UCSD-AML1 (cell line): Measurements from ENCODE around the gene PRKD2.
"Not testable (repeated sequence)": the region's sequence is repeated elsewhere in the genome, so short reads cannot be mapped to it uniquely, and the experiment has no call there.

ENCODE experiments used
- DNase-seq: peaks from one replicate; lab custom pipeline; 2025; ENCODE audit not compliant: unreplicated experiment; lab: John Stamatoyannopoulos, UW

Gene PRKD2

DNA sequence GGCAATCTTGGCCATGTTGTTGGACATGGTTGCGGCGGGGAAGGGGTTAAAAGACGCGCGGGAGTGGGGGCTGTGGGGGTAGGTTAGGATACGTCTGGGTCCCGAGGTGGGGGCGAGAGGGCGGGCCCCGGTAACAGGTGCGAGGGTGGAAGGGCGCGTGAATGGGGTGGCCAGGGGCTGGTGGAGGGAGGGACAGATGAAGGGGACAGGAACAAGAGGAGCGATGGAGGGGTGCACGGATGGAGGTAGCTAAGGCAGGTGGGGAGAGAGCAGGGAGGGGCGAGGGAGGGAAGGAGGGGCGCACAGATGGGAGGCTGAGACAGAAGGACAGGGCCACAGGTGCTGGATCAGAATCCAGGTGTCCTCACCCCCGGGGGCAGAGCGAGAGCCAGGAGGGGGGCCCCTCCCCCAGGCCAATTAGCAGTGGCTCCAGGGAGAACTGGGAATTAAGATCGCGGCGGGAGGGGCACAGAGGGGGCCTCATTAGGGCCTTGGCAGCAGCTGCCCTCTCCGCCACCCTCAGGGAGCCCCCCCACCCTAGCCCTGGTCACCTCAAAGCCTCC, 82.2 kb downstream of the PRKD2 start:
- DNase-seq: no peak

GRCh38 chr19:46634045-46634655, 82.8 kb downstream of the PRKD2 start:
- DNase-seq: peak; percentile 91

DNA sequence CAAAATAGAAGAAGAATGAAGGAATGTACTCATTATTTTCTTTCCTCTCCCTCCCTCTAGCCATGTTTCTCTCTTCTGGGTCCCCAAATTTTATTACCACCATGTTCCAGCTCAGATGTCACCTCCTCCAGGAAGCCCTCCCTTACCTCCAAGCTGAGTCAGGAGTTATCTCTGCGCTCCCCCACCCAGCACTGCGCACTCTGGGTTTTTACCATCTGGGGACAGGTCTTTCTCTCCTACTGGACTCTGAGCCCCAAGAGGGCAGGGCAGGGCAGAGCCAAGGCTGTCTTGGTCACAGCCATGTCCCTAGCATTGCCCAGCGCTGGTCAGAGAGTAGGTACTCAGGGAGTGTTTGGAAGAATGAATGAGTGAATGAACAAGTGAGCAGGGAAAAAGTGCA, 83.8 kb downstream of the PRKD2 start:
- no peak for DNase-seq

GRCh38 chr19:46631481-46631880, 85.4 kb downstream of the PRKD2 start:
- no peak for DNase-seq

GRCh38 chr19:46630586-46631205, 86.2 kb downstream of the PRKD2 start:
- DNase-seq: peak; percentile 28

DNA sequence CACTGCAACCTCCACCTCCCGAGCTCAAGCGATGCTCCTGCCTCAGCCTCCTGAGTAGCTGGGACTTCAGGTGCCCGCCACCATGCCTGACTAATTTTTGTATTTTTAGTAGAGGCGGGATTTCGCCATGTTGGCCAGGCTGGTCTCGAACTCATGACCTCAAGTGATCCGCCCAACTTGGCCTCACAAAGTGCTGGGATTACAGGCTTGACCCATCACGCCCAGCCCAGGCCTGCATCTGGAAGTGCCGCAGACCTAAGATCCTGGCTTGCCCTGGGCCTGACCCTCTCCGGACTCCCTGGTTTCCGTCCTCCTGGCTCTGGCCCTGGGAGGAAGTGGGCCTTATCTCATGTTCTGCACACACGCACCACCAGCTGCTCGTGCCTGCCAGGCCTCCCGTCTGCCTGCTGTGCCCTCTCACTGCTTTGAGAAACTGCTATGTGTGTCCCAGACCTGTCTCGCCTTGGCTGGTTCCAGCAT, 87.3 kb downstream of the PRKD2 start:
- peak; percentile 87 for DNase-seq

GRCh38 chr19:46628970-46629369, 87.9 kb downstream of the PRKD2 start:
- not testable (repeated sequence) for DNase-seq

GRCh38 chr19:46626446-46626845, 90.5 kb downstream of the PRKD2 start:
- DNase-seq: peak; percentile 44

DNA sequence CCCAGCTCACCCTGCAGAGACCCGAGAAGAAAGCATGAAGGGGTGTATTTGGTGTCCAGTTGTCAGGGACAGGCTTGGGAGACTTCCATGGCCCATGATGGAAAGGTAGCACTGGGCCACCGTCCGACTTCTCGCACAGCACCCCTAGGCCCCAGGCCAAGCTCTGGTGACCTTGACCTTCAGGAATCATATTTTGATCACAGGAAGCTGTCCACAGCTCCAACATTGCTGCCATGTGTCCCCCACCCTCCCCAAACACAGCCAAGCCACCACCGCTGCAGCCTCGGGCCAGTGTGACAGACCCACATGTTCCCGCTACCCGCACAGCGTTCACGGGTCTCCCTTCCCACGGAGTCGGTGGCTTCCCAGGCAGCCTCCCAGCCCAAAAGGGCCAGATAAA, 91.2 kb downstream of the PRKD2 start:
- no peak for DNase-seq

- peak; percentile 70 for DNase-seq
Measured at GRCh38 chr19:46624958-46625661, 91.8 kb downstream of the PRKD2 start, which contains the start of gene PTGIR. PTGIR (minus strand) TSS chr19:46625089; CDS start chr19:46624225, 864 bp downstream.
